PC-9 (cell line): Measurements from ENCODE around the gene NKAIN2.

ENCODE experiments used
- EZH2 ChIP-seq: fragments of 200-600 bp; sonication (generic); IDR thresholded peaks from 2 replicates; pipeline ENCODE4 v1.8.0; 2017; ENCODE audit warnings: antibody characterized with exemption, low read depth
- TF ChIP-seq, protein P1 (sequence below): fragments of 200-600 bp; sonication (generic); conservative IDR thresholded peaks from 2 replicates; pipeline ENCODE4 v1.6.1; 2017; ENCODE audit warnings: mixed run types, antibody characterized with exemption, mild to moderate bottlenecking, moderate library complexity

DNA sequence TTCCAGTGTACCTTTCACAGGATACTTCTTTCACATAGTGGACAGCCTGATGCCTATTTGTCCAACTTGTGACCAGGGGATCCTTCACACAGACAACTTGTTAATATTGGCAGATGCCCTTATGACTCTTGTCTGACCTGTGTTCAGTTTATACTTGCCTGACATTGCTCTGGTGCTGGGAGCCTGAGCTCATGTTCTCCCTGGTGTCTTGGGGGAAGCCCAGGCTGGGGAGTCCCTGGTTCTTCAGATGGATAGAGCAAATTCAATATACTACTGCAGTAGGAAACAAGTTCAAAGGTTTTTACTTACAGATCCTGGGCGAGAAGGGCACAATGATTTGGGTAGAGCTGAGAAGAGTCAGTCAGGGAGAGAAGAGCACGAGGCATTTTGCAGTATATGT lies 76.1 kb downstream of the NKAIN2 start:
- TF ChIP-seq, protein P1, sequence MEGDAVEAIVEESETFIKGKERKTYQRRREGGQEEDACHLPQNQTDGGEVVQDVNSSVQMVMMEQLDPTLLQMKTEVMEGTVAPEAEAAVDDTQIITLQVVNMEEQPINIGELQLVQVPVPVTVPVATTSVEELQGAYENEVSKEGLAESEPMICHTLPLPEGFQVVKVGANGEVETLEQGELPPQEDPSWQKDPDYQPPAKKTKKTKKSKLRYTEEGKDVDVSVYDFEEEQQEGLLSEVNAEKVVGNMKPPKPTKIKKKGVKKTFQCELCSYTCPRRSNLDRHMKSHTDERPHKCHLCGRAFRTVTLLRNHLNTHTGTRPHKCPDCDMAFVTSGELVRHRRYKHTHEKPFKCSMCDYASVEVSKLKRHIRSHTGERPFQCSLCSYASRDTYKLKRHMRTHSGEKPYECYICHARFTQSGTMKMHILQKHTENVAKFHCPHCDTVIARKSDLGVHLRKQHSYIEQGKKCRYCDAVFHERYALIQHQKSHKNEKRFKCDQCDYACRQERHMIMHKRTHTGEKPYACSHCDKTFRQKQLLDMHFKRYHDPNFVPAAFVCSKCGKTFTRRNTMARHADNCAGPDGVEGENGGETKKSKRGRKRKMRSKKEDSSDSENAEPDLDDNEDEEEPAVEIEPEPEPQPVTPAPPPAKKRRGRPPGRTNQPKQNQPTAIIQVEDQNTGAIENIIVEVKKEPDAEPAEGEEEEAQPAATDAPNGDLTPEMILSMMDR = no peak
- TF ChIP-seq EZH2 = no peak
